Stimulated activated CD8-positive, alpha-beta memory T cell treated with anti-CD3 and anti-CD28 coated beads, Interleukin-7, amount 100 ng/mL, for 4 hours (primary cell): ENCODE measurements around the gene IZUMO4.

Source experiments
- DNase-seq, 2 donors: peaks; one replicate each; pipeline ENCODE4 v3.0.0-alpha.2; 2020; ENCODE audit warnings: low read depth in 2 of 2

Gene IZUMO4

GRCh38 chr19:2108251-2109016 is 11.7 kb downstream of the IZUMO4 start:
- DNase-seq: no peak

- DNase-seq: no peak
These were observed 12.5 kb downstream of the IZUMO4 start for GRCh38 chr19:2109046-2109864.

GRCh38 chr19:2110822-2111221 is 14.1 kb downstream of the IZUMO4 start:
- no peak for DNase-seq

- no peak for DNase-seq
These were observed 14.7 kb downstream of the IZUMO4 start for GRCh38 chr19:2111425-2111824.

- no peak for DNase-seq
These were observed 15.2 kb downstream of the IZUMO4 start for GRCh38 chr19:2111886-2112285.

GRCh38 chr19:2112516-2113320 is 16.0 kb downstream of the IZUMO4 start:
- DNase-seq: no peak

GRCh38 chr19:2113439-2114211 is 16.9 kb downstream of the IZUMO4 start:
- DNase-seq: no peak

- DNase-seq: no peak
These were observed 17.5 kb downstream of the IZUMO4 start for GRCh38 chr19:2114218-2114617.

GRCh38 chr19:2114821-2115220 is 18.1 kb downstream of the IZUMO4 start:
- no peak for DNase-seq

- DNase-seq: no peak
These were observed 18.6 kb downstream of the IZUMO4 start for GRCh38 chr19:2115324-2115723.

GRCh38 chr19:2115911-2116426 is 19.3 kb downstream of the IZUMO4 start:
- DNase-seq: no peak

GRCh38 chr19:2116507-2116906 is 19.8 kb downstream of the IZUMO4 start:
- DNase-seq: no peak

- DNase-seq: no peak
These were observed 20.7 kb downstream of the IZUMO4 start for GRCh38 chr19:2117215-2117960.

GRCh38 chr19:2118438-2118837 is 21.7 kb downstream of the IZUMO4 start:
- DNase-seq: no peak

- no peak for DNase-seq
These were observed 23.4 kb downstream of the IZUMO4 start for GRCh38 chr19:2119921-2120785.

GRCh38 chr19:2120821-2121220 is 24.1 kb downstream of the IZUMO4 start:
- no peak for DNase-seq

GRCh38 chr19:2121416-2122051 is 24.8 kb downstream of the IZUMO4 start:
- DNase-seq: no peak

- DNase-seq: no peak
These were observed 25.5 kb downstream of the IZUMO4 start for GRCh38 chr19:2122251-2122650.

- DNase-seq: no peak
These were observed 26.3 kb downstream of the IZUMO4 start for GRCh38 chr19:2122982-2123381.
